A673 (cell line): ENCODE data around the gene MFF. TPM values are rescaled to one million over a fixed set of nuclear protein-coding genes. Genes with fewer than 3 reads are reported as not detected.

Source experiments
- BruUV-seq: library from RNA; stranded (reverse); fragments of 400-500 nt; replicated peaks from 2 replicates; lab custom pipeline; 2021; lab: Mats Ljungman, UMichigan
- CTCF ChIA-PET: fragments of 300-600 bp; sonication (Branson Sonifier 250); formaldehyde crosslinking; loops from one replicate; lab custom pipeline; 2022; ENCODE audit warnings: antibody characterized with exemption; lab: Charles Lee
- POLR2A ChIA-PET: fragments of 300-600 bp; sonication (Branson Sonifier 250); formaldehyde crosslinking; loops from one replicate; lab custom pipeline; 2022; ENCODE audit warnings: antibody characterized with exemption; ENCODE audit not compliant: low non-redundant PET; lab: Charles Lee
- DNase-seq: peaks from one replicate; pipeline ENCODE4 v3.0.0-alpha.2; 2015; ENCODE audit warnings: low spot score
- H3K27ac ChIP-seq: fragments of 200-600 bp; sonication (generic); 2 replicates; pipeline ENCODE4 v1.5.1; 2016; ENCODE audit warnings: mixed run types, low read depth, mild to moderate bottlenecking, mixed read lengths, antibody characterized with exemption, low read length; ENCODE audit not compliant: poor library complexity, severe bottlenecking
- H3K27me3 ChIP-seq: fragments of 200-600 bp; sonication (generic); replicated peaks from 2 replicates; pipeline ENCODE4 v1.6.1; 2017; ENCODE audit warnings: mixed run types, low read depth, mild to moderate bottlenecking, mixed read lengths, antibody characterized with exemption, low read length; ENCODE audit not compliant: insufficient read depth, poor library complexity
- H3K36me3 ChIP-seq: fragments of 200-600 bp; sonication (generic); 2 replicates; pipeline ENCODE4 v1.6.1; 2016; ENCODE audit warnings: mixed run types, mild to moderate bottlenecking, mixed read lengths, antibody characterized with exemption, low read length; ENCODE audit not compliant: insufficient read depth, poor library complexity, severe bottlenecking
- H3K4me1 ChIP-seq: fragments of 200-600 bp; sonication (generic); 2 replicates; pipeline ENCODE4 v1.6.1; 2017; ENCODE audit warnings: mixed run types, mild to moderate bottlenecking, mixed read lengths, antibody characterized with exemption, low read length; ENCODE audit not compliant: insufficient read depth, poor library complexity, severe bottlenecking
- H3K4me3 ChIP-seq: fragments of 200-600 bp; sonication (generic); 2 replicates; pipeline ENCODE4 v1.5.1; 2016; ENCODE audit warnings: low read depth, mixed run types, mild to moderate bottlenecking, mixed read lengths, low read length; ENCODE audit not compliant: poor library complexity, severe bottlenecking
- H3K9me3 ChIP-seq: fragments of 200-600 bp; sonication (generic); 2 replicates; pipeline ENCODE4 v1.6.1; 2016; ENCODE audit warnings: mixed run types, low read depth, mild to moderate bottlenecking, mixed read lengths, antibody characterized with exemption, low read length; ENCODE audit not compliant: poor library complexity, severe bottlenecking
- EZH2 ChIP-seq: fragments of 200-600 bp; sonication (generic); IDR thresholded peaks from 2 replicates; pipeline ENCODE4 v1.6.1; 2017; ENCODE audit warnings: borderline replicate concordance, low read depth, mild to moderate bottlenecking, mixed read lengths, antibody characterized with exemption, low read length; ENCODE audit not compliant: poor library complexity, severe bottlenecking
- intact Hi-C: fragments of 100-400 bp; cut with micrococcal nuclease; formaldehyde crosslinking; loops from one replicate; pipeline ENCODE4 v1.10.0; 2022; ENCODE audit not compliant: unreplicated experiment
- total RNA-seq: library from RNA; stranded (reverse); gene quantifications from 2 replicates; pipeline ENCODE4 v1.2.3, GENCODE V29; 2021
- TF ChIP-seq, protein P1 (sequence below): fragments of 300-800, 200-600 bp; sonication (generic); conservative IDR thresholded peaks from 2 replicates; pipeline ENCODE4 v1.5.1; 2017; ENCODE audit warnings: low read depth, mild to moderate bottlenecking, antibody characterized with exemption, low read length, moderate library complexity, mixed read lengths

MFF gene
- total RNA-seq, 1 experiment from 2014 or later = 113 TPM

- Histone ChIP-seq H3K27ac (no peak overlapping the region), H3K9me3 (no peaks in the 10 kb centered on the region), H3K27me3 (no peaks in the 10 kb centered on the region), H3K4me3 (no peak overlapping the region), H3K4me1 (peaks cover 3% of the 10 kb centered on the region), H3K36me3 (no peaks in the 10 kb centered on the region)
- CTCF ChIA-PET = no interaction called here
- POLR2A ChIA-PET = no interaction called here
- intact Hi-C loops = no loop called here
- BruUV-seq = no TSS peak
- TF ChIP-seq, protein P1, sequence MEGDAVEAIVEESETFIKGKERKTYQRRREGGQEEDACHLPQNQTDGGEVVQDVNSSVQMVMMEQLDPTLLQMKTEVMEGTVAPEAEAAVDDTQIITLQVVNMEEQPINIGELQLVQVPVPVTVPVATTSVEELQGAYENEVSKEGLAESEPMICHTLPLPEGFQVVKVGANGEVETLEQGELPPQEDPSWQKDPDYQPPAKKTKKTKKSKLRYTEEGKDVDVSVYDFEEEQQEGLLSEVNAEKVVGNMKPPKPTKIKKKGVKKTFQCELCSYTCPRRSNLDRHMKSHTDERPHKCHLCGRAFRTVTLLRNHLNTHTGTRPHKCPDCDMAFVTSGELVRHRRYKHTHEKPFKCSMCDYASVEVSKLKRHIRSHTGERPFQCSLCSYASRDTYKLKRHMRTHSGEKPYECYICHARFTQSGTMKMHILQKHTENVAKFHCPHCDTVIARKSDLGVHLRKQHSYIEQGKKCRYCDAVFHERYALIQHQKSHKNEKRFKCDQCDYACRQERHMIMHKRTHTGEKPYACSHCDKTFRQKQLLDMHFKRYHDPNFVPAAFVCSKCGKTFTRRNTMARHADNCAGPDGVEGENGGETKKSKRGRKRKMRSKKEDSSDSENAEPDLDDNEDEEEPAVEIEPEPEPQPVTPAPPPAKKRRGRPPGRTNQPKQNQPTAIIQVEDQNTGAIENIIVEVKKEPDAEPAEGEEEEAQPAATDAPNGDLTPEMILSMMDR = no peak
- TF ChIP-seq EZH2 = no peak
- no peak for DNase-seq
These were observed 64.2 kb downstream of the MFF start for GRCh38 chr2:227389231-227389630.

GRCh38 chr2:227389661-227390060, 64.6 kb downstream of the MFF start:
- Histone ChIP-seq H3K27me3 (no peaks in the 10 kb centered on the region), H3K4me1 (peaks cover 3% of the 10 kb centered on the region), H3K27ac (no peak overlapping the region), H3K9me3 (no peaks in the 10 kb centered on the region), H3K36me3 (no peaks in the 10 kb centered on the region), H3K4me3 (no peak overlapping the region)
- no TSS peak for BruUV-seq
- intact Hi-C loops = loop anchor here (10.0 kb wide), 1 partner anchor 255 kb away; no protein-coding TSS in a partner anchor
- DNase-seq = no peak
- CTCF ChIA-PET = no interaction called here
- POLR2A ChIA-PET = no interaction called here
- no peak for TF ChIP-seq EZH2
- TF ChIP-seq, protein P1 = no peak

DNA sequence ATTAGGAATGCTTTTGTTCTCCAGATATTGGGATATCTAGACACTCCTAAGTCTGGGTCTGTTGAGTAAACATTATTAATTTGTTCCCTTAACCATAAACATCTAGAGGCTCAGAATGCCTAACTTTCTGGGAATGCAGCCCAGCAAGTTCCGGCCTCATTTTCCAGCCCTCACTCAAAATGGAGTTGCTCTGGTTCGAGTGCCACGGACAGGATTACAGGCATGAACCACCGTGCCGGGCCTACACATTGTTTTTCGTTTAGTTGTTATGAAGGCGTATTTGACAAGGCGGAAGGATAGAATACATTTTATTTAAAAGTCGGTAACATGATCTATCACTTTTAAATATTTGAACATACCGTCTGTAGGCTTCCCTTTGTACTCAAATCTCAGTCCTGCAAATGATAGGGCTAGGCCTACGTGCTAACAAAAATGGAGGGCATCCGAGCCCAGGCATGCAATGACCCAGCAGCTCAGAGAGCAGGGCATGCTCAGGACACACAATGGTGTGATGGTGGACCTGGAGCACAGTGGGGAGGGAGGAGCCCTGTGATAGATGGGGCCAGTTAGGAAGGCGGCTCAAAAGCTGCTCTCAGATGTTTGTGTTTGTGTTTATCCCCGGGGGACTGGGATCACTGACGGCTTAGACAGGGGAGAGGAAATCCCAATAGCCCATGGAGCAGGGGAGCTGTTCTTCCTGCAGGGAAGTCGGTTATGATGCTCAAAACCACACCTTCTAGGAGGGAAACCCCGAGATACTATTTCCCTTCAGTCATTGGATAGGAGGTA, 65.6 kb downstream of the MFF start:
- no peak for DNase-seq
- TF ChIP-seq, protein P1 = no peak
- no peak for TF ChIP-seq EZH2
- no peak overlapping the region for H3K27ac ChIP-seq
- H3K4me3 ChIP-seq = no peak overlapping the region
- no peaks in the 10 kb centered on the region for H3K27me3 ChIP-seq
- intact Hi-C loops = loop anchor here (10.0 kb wide), 1 partner anchor 256 kb away; no protein-coding TSS in a partner anchor
- POLR2A ChIA-PET = no interaction called here
- CTCF ChIA-PET = no interaction called here
- H3K36me3 ChIP-seq = no peaks in the 10 kb centered on the region
- H3K4me1 ChIP-seq = peaks cover 3% of the 10 kb centered on the region
- no TSS peak for BruUV-seq
- no peaks in the 10 kb centered on the region for H3K9me3 ChIP-seq
